ENCODE results near the gene CS. TPM values are rescaled to one million over a fixed set of nuclear protein-coding genes. Genes with fewer than 3 reads are reported as not detected.
"Not testable (repeated sequence)": the region's sequence is repeated elsewhere in the genome, so short reads cannot be mapped to it uniquely, and the experiment has no call there.

The CS gene
- total RNA-seq, 2 donors from 2014 or later: 230 to 363 TPM

- no peaks in the 10 kb centered on the region for H3K9me3 Mint-ChIP-seq
- no peak for ATAC-seq (replicated peaks)
- no peaks in the 10 kb centered on the region for H3K27me3 Mint-ChIP-seq
- no peak overlapping the region for H3K27ac Mint-ChIP-seq
- H3K4me3 Mint-ChIP-seq: no peak overlapping the region
- no peaks in the 10 kb centered on the region for H3K4me1 Mint-ChIP-seq
- H3K36me3 Mint-ChIP-seq (ENCODE audit: low read depth): peaks cover 96% of the 10 kb centered on the region
Measured at GRCh38 chr12:56278905-56279304, 21.2 kb downstream of the CS start.

GRCh38 chr12:56274299-56274698, 25.8 kb downstream of the CS start:
- Mint-ChIP-seq H3K36me3 (ENCODE audit: low read depth) (peaks cover 95% of the 10 kb centered on the region), H3K27ac (no peak overlapping the region), H3K4me3 (no peak overlapping the region), H3K9me3 (no peaks in the 10 kb centered on the region), H3K27me3 (no peaks in the 10 kb centered on the region), H3K4me1 (peaks cover 1% of the 10 kb centered on the region)
- ATAC-seq (replicated peaks): no peak

GRCh38 chr12:56272468-56272867, 27.7 kb downstream of the CS start:
- Mint-ChIP-seq H3K36me3 (ENCODE audit: low read depth) (peaks cover 83% of the 10 kb centered on the region), H3K4me1 (peaks cover 11% of the 10 kb centered on the region)
- H3K4me3 Mint-ChIP-seq; H3K9me3 Mint-ChIP-seq; H3K27me3 Mint-ChIP-seq; ATAC-seq (replicated peaks); H3K27ac Mint-ChIP-seq: not testable (repeated sequence)

GRCh38 chr12:56271031-56271430, 29.1 kb downstream of the CS start:
- Mint-ChIP-seq H3K27ac (peak overlapping the region; percentile 69), H3K9me3 (no peaks in the 10 kb centered on the region), H3K27me3 (no peaks in the 10 kb centered on the region), H3K36me3 (ENCODE audit: low read depth) (peaks cover 68% of the 10 kb centered on the region), H3K4me1 (peaks cover 18% of the 10 kb centered on the region), H3K4me3 (no peak overlapping the region)
- ATAC-seq (replicated peaks): no peak

GRCh38 chr12:56267443-56268071, 32.6 kb downstream of the CS start:
- no peaks in the 10 kb centered on the region for H3K27me3 Mint-ChIP-seq
- peak overlapping the region; percentile 59 for H3K27ac Mint-ChIP-seq
- peaks cover 34% of the 10 kb centered on the region for H3K36me3 Mint-ChIP-seq (ENCODE audit: low read depth)
- H3K4me3 Mint-ChIP-seq: peak overlapping the region; percentile 97
- H3K9me3 Mint-ChIP-seq: no peaks in the 10 kb centered on the region
- ATAC-seq (replicated peaks): no peak
- H3K4me1 Mint-ChIP-seq: peaks cover 18% of the 10 kb centered on the region

GRCh38 chr12:56266693-56267442, 33.3 kb downstream of the CS start, which contains the start of gene COQ10A:
COQ10A (plus strand) TSS chr12:56266942; CDS start chr12:56267119, 177 bp downstream.
- Mint-ChIP-seq H3K27me3 (no peaks in the 10 kb centered on the region), H3K4me3 (peak within 1 kb of the TSS; percentile 97), H3K36me3 (ENCODE audit: low read depth) (peaks cover 27% of the 10 kb centered on the region), H3K4me1 (peaks cover 18% of the 10 kb centered on the region), H3K9me3 (no peaks in the 10 kb centered on the region), H3K27ac (peak within 1 kb of the TSS; percentile 94)
- peak; percentile 94 for ATAC-seq (replicated peaks)

GRCh38 chr12:56266068-56266692, 34.0 kb downstream of the CS start:
- not testable (repeated sequence) for H3K9me3 Mint-ChIP-seq; ATAC-seq (replicated peaks); H3K27me3 Mint-ChIP-seq
- Mint-ChIP-seq H3K27ac (peak overlapping the region; percentile 94), H3K4me3 (peak overlapping the region; percentile 97), H3K36me3 (ENCODE audit: low read depth) (peaks cover 20% of the 10 kb centered on the region), H3K4me1 (peaks cover 18% of the 10 kb centered on the region)

GRCh38 chr12:56262955-56263354, 37.2 kb downstream of the CS start:
- not testable (repeated sequence) for H3K27me3 Mint-ChIP-seq; H3K36me3 Mint-ChIP-seq (ENCODE audit: low read depth); ATAC-seq (replicated peaks); H3K27ac Mint-ChIP-seq; H3K4me3 Mint-ChIP-seq; H3K9me3 Mint-ChIP-seq
- H3K4me1 Mint-ChIP-seq: peaks cover 18% of the 10 kb centered on the region

GRCh38 chr12:56261503-56262232, 38.5 kb downstream of the CS start:
- H3K27ac Mint-ChIP-seq: no peak overlapping the region
- H3K36me3 Mint-ChIP-seq (ENCODE audit: low read depth): no peaks in the 10 kb centered on the region
- peaks cover 11% of the 10 kb centered on the region for H3K4me1 Mint-ChIP-seq
- ATAC-seq (replicated peaks): no peak
- no peaks in the 10 kb centered on the region for H3K9me3 Mint-ChIP-seq
- no peaks in the 10 kb centered on the region for H3K27me3 Mint-ChIP-seq
- no peak overlapping the region for H3K4me3 Mint-ChIP-seq

GRCh38 chr12:56260921-56261320, 39.2 kb downstream of the CS start:
- H3K27ac Mint-ChIP-seq: no peak overlapping the region
- H3K4me1 Mint-ChIP-seq: peaks cover 10% of the 10 kb centered on the region
- H3K36me3 Mint-ChIP-seq (ENCODE audit: low read depth): peaks cover 6% of the 10 kb centered on the region
- no peak overlapping the region for H3K4me3 Mint-ChIP-seq
- H3K27me3 Mint-ChIP-seq: no peaks in the 10 kb centered on the region
- H3K9me3 Mint-ChIP-seq: no peaks in the 10 kb centered on the region
- no peak for ATAC-seq (replicated peaks)

- no peak overlapping the region for H3K4me3 Mint-ChIP-seq
- H3K9me3 Mint-ChIP-seq: no peaks in the 10 kb centered on the region
- peaks cover 11% of the 10 kb centered on the region for H3K4me1 Mint-ChIP-seq
- ATAC-seq (replicated peaks): no peak
- no peaks in the 10 kb centered on the region for H3K27me3 Mint-ChIP-seq
- no peak overlapping the region for H3K27ac Mint-ChIP-seq
- H3K36me3 Mint-ChIP-seq (ENCODE audit: low read depth): peaks cover 10% of the 10 kb centered on the region
Measured at GRCh38 chr12:56260380-56260779, 39.8 kb downstream of the CS start.

- Mint-ChIP-seq H3K4me3 (peak overlapping the region; percentile 88), H3K4me1 (peaks cover 11% of the 10 kb centered on the region), H3K27me3 (no peaks in the 10 kb centered on the region), H3K27ac (peak overlapping the region; percentile 87), H3K36me3 (ENCODE audit: low read depth) (peaks cover 26% of the 10 kb centered on the region), H3K9me3 (no peaks in the 10 kb centered on the region)
- no peak for ATAC-seq (replicated peaks)
Measured at GRCh38 chr12:56258820-56259183, 41.3 kb downstream of the CS start.

- Mint-ChIP-seq H3K27ac (peak within 1 kb of the TSS; percentile 87), H3K9me3 (no peaks in the 10 kb centered on the region), H3K4me3 (peak within 1 kb of the TSS; percentile 88), H3K4me1 (peaks cover 11% of the 10 kb centered on the region), H3K27me3 (no peaks in the 10 kb centered on the region), H3K36me3 (ENCODE audit: low read depth) (peaks cover 31% of the 10 kb centered on the region)
- ATAC-seq (replicated peaks): peak; percentile 97
Measured at GRCh38 chr12:56258068-56258819, 41.9 kb downstream of the CS start, which contains the start of gene ANKRD52. ANKRD52 (minus strand) TSS chr12:56258384; CDS start chr12:56258269, 115 bp downstream.

Measured in activated T-helper 17 cell treated with anti-CD3 and anti-CD28 coated beads, Interleukin-2, amount 50 U/mL, for 72 hours (primary cell).